Effector CD4-positive, alpha-beta T cell (primary cell): Measurements from ENCODE around the gene RBMS1.
"Not testable (repeated sequence)": the region's sequence is repeated elsewhere in the genome, so short reads cannot be mapped to it uniquely, and the experiment has no call there.

Experiments used
- DNase-seq: peaks from one replicate; pipeline ENCODE4 v3.0.0-alpha.2; 2020

Gene RBMS1

GRCh38 chr2:160501370-160501769 is 7.8 kb upstream of the RBMS1 start:
- DNase-seq: no peak

GRCh38 chr2:160499865-160500264 is 6.3 kb upstream of the RBMS1 start:
- no peak for DNase-seq

DNA sequence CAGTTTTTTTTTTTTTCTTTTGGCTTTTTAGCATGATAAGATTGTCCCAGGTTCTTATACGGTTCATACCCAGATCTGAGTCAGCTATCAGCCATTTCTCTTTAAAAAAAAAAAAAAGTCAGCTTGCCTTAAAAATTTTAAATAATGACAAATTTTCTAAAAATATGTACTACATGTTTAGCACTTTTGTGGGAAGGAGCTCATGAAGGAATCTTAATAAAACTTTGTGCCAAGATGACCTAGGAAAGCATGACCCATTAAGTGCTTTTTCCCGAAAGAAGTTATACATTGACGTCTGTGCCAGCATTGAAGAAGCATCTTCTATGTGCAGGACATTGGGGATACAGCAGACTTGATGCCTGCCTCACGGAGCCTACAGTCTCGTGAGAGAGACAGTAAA is 4.5 kb upstream of the RBMS1 start:
- DNase-seq: no peak

DNA sequence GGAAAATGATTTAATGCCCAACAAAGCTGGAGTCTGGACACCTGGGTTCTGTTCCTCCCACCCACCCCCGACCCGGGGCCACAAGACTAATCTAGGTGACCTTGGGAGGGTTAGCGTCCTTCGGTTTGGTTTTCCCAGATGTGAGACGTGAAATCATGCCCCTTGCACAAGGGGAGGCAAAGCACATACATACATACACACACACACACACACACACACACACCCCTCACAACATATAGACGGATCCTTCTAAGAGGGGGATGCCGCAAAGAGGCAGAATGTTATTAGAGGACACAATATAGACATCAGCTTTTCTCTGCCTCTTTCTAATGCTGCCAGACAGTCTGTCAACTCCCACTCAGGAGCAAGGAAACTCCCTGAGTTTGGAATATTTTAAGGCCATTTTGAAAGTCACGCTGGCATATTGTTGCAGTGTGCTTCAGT is 616 bp upstream of the RBMS1 start:
- no peak for DNase-seq

GRCh38 chr2:160492401-160493226 is 993 bp downstream of the RBMS1 start:
- DNase-seq: peak; percentile 41

- no peak for DNase-seq
Measured at GRCh38 chr2:160491911-160492371, 1.7 kb downstream of the RBMS1 start.

GRCh38 chr2:160490733-160491685 is 2.6 kb downstream of the RBMS1 start:
- no peak for DNase-seq

- no peak for DNase-seq
Measured at GRCh38 chr2:160489111-160489510, 4.5 kb downstream of the RBMS1 start.

DNA sequence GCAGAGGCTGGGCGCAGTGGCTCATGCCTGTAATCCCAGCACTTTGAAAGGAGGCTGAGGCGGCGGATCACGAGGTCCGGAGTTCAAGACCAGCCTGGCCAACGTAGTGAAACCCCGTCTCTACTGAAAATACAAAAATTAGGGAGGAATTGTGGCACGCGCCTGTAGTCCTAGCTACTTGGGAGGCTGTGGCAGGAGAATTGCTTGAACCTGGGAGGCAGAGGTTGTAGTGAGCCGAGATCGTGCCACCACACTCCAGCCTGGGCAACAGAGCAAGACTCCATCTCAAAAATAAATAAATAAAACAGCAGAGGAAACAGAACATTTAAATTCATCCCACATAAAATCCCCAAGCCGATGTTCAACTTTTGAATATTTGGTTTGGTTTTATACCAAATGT is 5.3 kb downstream of the RBMS1 start:
- DNase-seq: not testable (repeated sequence)

- no peak for DNase-seq
Measured at GRCh38 chr2:160486341-160486740, 7.3 kb downstream of the RBMS1 start.

DNA sequence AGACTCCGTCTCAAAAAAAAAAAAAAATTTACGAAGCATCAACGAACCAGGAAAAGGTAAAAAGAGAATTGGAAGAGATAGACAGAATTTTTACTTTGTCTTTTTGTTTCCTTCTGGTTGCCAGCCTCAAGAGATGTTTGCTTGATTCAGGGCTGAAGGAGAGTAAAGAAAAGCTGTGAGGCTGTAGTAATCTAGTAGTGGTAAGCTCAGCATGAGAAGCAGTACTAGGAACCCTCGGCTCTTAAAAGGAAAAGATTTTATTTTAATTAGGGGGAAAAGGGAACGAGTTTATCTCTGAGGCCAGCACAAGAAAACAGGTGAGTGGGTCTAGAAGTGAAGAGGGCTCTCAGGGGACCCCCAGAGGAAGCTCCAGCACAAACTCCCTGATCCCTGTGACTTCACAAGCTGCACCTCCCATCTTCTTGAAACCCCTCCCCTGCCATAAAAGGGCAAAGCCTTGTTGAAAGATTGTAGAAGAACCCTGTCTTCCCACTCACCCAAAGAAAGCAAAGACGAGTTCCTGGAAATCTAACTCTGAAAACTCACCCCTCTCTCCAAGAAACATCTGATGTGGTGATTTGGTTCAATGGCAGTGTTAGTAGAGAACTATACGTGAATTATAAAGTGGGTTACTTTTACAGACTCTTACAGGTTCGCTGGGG is 8.6 kb downstream of the RBMS1 start:
- no peak for DNase-seq

DNA sequence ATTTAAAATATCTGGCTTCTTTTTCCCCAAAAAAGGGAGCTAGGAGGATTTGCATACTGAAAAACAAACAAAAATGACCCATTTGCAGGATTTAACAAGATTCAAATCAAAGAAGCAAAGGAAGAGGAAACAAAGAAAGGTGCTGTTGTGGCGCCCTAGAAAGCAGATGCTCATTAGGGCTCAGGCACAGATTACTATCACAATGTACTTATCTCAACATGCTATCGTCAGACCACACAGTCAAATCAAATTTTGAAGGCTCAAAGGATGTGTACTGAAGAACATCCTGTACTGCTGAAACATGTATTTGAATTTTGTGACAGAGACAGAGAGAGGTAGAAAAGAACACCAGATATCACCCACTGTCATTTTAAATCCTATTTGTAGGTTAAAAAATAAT is 10.9 kb downstream of the RBMS1 start:
- DNase-seq: peak; percentile 16

DNA sequence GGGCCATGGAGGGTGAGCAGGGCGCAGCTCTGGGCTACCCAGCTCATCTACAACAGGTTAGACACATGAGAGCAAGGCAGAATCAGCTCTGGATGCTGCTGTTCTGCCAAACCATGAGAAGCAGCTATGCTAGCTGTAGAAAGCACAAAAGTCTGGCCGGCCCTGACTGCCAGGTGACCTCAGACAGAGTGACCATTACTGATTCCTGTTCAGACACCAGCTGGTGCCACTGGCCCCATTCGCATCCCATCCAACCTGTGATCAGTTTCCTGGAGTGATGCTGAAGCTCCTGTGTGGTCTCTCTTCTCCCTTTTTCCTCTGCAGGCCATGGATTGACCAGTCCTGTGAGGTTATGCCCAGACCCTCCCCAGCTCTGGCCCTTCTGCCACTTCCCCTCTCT is 14.3 kb downstream of the RBMS1 start:
- DNase-seq: no peak

- DNase-seq: no peak
Measured at GRCh38 chr2:160478660-160479059, 14.9 kb downstream of the RBMS1 start.

GRCh38 chr2:160477032-160477431 is 16.6 kb downstream of the RBMS1 start:
- DNase-seq: no peak

GRCh38 chr2:160474891-160475787 is 18.5 kb downstream of the RBMS1 start:
- no peak for DNase-seq

GRCh38 chr2:160474319-160474645 is 19.3 kb downstream of the RBMS1 start:
- no peak for DNase-seq

- DNase-seq: no peak
Measured at GRCh38 chr2:160473468-160474318, 19.9 kb downstream of the RBMS1 start.

DNA sequence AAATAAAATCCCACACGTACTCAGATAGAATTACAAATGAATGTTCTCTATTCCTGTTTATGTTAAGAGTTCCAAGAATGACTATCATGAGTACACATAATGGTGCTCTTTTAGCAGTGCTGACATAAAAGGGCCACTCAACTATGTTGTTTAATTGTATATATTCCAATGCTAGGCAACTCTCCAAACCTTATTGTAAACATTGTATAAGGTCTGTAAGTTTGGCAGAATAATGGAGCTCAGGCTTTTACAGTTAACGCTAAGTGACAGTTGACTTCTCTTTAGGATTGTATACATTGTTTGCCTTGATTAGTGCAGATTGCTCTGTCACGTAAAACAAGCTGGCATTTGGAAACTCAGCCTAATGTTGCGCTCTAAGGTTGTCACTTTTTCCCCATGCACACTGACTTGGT is 20.8 kb downstream of the RBMS1 start:
- no peak for DNase-seq

DNA sequence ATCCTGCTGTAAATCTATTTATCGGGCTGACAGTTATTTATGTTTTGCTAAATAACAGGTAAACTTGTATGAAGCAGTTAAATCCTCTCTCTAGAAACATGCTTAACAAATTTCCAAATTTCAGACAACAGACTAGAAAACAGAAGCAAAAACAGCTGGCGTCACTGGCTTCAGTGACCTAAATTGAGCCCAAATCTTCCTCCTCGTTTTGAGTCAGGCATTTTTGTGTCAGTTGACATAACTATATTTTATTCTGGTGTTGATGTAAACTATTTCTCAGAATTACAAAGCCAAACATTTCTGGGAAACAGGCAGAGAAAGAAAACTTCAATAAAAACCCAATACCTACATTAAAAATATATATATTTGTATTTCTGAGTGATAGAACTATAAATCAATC is 21.7 kb downstream of the RBMS1 start:
- no peak for DNase-seq

GRCh38 chr2:160469621-160470204 is 23.9 kb downstream of the RBMS1 start:
- no peak for DNase-seq
